GM12878 (cell line): Measurements from ENCODE around the gene EPHB1.

Source experiments
- CTCF ChIP-seq, 3 experiments: IDR thresholded peaks in 2 of 3; conservative IDR thresholded peaks in 1 of 3; 2 replicates each; pipeline ENCODE4 v1.5.1; 2011; ENCODE audit warnings: low read depth in 3 of 3, low read length in 3 of 3, mild to moderate bottlenecking in 3 of 3, control low read depth in 2 of 3, moderate library complexity in 2 of 3, inconsistent platforms in 1 of 3, mixed read lengths in 1 of 3; ENCODE audit not compliant: control insufficient read depth in 2 of 3, insufficient read depth in 1 of 3; ENCODE audit errors: extremely low read depth in 1 of 3
- EZH2 ChIP-seq: IDR thresholded peaks from 2 replicates; pipeline ENCODE4 v1.6.1; 2012; ENCODE audit warnings: low read depth, mild to moderate bottlenecking, control low read depth, inconsistent platforms, low read length, borderline replicate concordance; ENCODE audit not compliant: control insufficient read depth
- GABPA ChIP-seq: IDR thresholded peaks from 2 replicates; pipeline ENCODE4 v1.6.1; 2014; ENCODE audit warnings: antibody characterized with exemption, low read depth, mild to moderate bottlenecking, inconsistent platforms
- MAX ChIP-seq: IDR thresholded peaks from 2 replicates; pipeline ENCODE4 v1.6.1; 2012; ENCODE audit warnings: low read depth, low read length, improper control_type of control experiment
- REST ChIP-seq: IDR thresholded peaks from 2 replicates; pipeline ENCODE4 v1.6.1; 2012; ENCODE audit warnings: mild to moderate bottlenecking, low read depth, low read length
- SREBF2 ChIP-seq: IDR thresholded peaks from 2 replicates; pipeline ENCODE4 v1.6.1; 2012; ENCODE audit warnings: mild to moderate bottlenecking, low read length
- YY1 ChIP-seq: IDR thresholded peaks from 2 replicates; pipeline ENCODE4 v1.6.1; 2011; ENCODE audit warnings: low read depth, mild to moderate bottlenecking, low read length

- TF ChIP-seq GABPA = no peak
- no peak for TF ChIP-seq MAX
- TF ChIP-seq CTCF (IDR thresholded peaks at IDR 0.05 in 2 of 3, conservative IDR thresholded peaks at IDR 0.05 in 1 of 3; ENCODE audit: control insufficient read depth in 2 of 3, extremely low read depth in 1 of 3, insufficient read depth in 1 of 3, low read depth in 3 of 3, low read length in 3 of 3) = no peak
- no peak for TF ChIP-seq EZH2
- no peak for TF ChIP-seq SREBF2
- TF ChIP-seq YY1 = no peak
- no peak for TF ChIP-seq REST
Measured at GRCh38 chr3:135047061-135047460, 252.0 kb downstream of the EPHB1 start.
